HG02588 (cell line): ENCODE measurements around the gene FAR2.
"Not testable (repeated sequence)": the region's sequence is repeated elsewhere in the genome, so short reads cannot be mapped to it uniquely, and the experiment has no call there.

Source experiments
- ATAC-seq: cut with Tn5 transposase; IDR thresholded peaks from one replicate; pipeline ENCODE4 v1.9.1; 2021; ENCODE audit warnings: mild to moderate bottlenecking, moderate library complexity; ENCODE audit not compliant: unreplicated experiment

FAR2 gene

GRCh38 chr12:29148911-29149690, at the start of gene FAR2:
Gene FAR2, plus strand, starts transcription at chr12:29149278. Its CDS starts 121,172 bp downstream, at chr12:29270450.
- peak; percentile 35 for ATAC-seq

DNA sequence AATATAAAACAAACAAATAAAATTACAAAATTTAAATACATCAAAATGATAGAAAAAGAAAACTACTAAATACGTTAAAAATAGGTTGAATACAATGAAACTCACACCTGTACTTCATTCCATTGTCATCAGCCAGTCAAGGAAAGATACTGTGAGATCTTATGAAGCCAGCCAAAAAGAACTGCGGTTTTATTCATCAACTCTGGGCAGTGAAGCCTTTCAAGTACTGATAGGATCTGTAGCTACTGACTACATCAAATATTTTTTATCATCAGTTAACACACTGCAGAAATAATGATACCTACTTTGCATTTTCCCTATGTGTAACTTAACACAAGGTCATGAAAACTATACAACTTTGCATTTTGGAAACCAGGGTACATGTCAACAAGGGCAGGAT, 46.3 kb upstream of the FAR2 start:
- ATAC-seq = no peak

DNA sequence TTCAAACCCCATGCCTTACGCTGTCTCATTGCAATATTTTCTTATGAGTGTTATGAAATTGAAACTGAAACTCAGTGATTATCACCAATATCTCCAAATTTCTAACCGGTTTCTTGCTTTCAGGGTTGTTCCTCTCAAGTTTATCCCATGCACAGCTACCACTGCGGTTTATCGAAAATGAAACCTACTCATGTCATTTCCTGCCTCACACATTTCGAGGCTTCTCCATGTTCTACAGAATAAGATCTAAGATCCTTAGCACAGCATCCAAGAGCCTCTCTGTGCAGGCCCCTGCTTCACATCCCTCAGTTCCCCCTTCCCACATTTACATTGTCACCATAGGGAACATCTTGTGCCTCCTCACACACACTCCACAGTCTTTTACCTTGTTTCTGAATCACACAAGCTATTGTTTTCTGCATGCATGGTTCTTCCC, 45.5 kb upstream of the FAR2 start:
- ATAC-seq = peak; percentile 98

DNA sequence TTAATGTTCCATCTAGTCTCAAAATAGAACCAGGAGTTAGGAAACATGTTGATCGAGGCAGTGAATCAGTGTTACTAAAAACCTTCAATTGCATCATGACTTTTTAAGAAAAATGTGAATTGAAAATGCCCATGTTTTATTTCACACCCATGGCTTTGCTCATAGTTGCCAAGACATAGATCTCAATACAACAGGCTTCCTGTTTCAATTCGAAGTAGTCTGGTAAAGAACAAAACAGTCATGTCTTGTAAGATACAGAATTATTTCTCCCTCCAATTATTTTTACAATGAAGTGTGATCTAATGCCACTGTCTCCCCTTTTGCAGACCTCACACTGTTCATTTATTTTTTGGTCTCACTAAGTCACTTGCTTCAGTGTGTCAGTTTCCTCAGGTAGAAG, 44.6 kb upstream of the FAR2 start:
- ATAC-seq = no peak

GRCh38 chr12:29110506-29111442, 38.3 kb upstream of the FAR2 start:
- ATAC-seq = no peak

GRCh38 chr12:29113101-29113500, 36.0 kb upstream of the FAR2 start:
- no peak for ATAC-seq

DNA sequence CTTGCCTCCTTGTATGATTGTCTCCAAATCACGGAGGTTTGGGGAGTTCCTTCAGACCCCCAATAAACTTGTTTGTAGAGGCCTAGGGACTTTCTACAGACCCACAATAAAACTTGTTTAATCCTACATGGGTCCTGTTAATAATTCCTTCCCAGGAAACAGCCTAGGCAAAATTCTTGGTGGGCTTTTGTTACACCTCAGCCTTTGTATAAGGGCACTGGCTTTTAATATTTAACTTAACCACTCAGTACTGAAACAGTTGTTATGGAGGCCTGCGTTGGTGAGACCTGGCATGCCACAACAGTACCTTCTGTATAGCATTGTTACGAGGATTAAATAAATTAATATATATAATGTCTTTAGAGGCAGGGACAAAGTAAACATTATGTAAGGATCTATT, 32.7 kb upstream of the FAR2 start:
- ATAC-seq = no peak

DNA sequence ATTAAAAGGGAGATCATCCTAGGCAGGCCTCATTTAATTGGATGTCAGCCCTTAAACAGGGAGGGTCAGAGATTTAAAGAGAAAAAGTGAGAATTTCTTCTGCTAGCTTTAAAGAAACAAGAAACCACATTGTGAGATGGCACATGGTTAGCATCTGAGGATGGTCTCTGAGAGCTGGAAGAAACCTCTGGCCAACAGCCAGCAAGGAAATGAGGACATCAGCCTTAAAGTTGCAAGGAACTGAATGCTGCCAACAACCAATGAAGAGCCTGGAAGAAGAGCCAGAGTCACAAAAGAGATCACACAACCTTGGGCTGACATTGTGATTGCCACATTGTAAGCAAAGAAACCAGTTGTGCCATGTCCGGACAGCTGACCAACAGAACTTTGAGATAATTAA, 17.5 kb upstream of the FAR2 start:
- ATAC-seq = no peak

GRCh38 chr12:29132316-29132715, 16.8 kb upstream of the FAR2 start:
- ATAC-seq = no peak

DNA sequence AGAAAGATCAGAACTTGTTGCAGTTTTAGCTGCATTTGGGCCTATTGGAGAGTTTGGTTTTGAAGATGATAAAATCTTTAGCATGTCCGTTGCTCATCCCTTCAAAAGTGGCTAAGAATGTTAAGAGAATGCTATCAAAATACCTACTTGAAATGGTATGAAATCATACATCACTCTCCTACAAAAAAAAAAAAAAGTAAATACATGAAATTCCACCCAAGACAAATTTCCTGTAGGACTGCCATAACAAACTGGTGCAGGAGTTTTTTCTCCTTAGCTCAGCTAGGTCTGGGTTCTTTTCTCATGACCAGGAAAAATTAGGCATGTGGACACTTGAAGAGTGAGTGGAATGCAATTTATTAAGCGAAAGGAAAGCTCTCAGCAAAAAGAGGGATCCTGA, 15.9 kb upstream of the FAR2 start:
- ATAC-seq = no peak

- ATAC-seq = no peak
These were observed 15.4 kb upstream of the FAR2 start for GRCh38 chr12:29133680-29134079.

DNA sequence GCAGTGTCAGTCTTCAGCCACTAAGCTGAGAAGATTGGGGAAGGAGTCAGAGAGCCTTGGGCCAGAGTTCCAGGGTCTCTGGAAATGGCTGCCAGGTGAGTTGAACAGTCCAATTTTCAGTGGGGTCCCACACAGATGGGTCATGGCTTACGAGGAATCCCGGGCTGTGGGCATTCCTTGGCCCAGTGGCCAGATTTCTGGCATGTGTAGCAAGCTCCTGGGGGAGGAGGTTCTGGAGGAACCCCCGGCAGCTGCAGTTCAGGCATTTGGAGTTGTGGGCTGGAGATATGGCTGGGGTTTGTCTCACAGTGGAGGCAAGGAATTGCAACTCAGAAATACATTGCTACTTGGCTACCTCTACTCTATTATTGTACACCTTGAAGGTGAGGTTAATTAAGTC, 10.8 kb upstream of the FAR2 start:
- ATAC-seq = not testable (repeated sequence)

DNA sequence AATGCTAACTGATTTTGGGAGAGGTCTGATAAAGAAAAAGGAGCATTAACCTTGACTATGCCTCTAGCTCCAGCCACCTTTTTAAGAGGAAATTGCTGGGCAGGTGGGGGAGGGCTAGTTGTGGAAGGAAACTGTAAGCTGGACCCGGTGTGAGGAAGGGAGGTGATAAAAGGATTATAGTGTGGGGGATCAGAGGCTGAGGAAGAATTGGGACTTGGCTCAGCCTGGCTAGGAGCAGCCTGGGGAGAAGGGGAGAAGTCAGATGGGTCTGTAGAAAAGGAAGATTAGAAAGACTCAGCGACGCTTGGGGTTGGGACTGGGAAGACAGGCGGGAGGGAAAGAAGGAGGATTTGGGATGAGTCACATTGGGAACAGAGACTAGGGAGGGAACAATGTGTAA, 10.2 kb upstream of the FAR2 start:
- ATAC-seq = not testable (repeated sequence)

DNA sequence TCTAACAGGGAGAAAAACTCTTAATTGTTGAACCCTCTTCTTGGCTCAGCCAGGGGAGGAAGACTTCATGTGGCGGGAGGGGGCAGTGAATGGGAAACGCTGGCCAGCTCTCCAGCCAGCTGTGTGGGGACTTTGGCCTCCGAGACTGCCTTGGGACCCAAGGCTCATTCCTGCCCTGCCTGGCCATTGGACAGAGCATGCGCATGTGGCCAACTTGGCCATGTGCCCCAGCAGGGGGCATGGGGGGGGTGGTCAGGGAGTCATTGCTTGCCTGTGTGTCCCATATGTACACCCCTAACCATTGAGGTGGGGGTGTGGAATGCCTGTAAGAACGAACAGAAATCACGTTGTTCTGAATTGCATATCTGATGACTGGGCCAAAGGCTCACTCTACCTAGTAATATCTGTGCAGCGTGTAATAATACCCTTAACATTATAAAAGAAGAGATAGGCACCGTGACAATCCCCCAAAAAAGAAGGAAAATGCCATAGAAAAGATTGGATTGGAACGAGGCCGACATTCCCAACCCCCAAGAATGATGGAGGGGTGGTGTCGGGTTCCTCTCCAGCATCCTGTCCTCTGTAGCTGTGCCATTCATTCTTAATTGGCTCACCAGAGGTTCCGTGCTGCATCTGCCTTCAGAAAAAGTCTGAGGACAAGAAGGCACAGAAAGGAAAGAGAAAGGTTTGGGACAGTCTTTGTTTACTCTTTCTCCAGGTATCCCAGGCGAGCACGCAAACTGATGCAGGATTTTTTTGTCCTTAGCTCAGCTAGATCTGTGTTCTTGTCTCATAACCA, 3.5 kb upstream of the FAR2 start:
- no peak for ATAC-seq

DNA sequence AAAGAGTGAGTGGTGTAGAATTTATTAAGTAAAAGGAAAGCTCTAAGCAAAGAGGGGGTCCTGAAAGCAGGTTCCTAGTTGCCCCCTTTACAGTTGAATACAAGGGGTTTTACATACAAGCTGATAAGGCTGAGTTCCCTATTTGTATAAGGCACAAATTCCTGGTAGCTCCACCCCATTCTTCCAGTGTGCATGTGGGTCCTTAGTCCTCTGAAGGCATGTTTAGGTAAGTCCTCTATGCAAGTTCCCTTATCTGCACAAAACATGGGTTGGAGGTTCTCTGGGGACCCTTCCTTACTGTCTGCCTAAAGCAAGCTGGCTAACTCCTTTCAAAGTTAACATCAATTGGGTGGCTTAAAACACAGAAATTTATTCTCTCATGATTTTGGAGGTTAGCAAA, 2.9 kb upstream of the FAR2 start:
- ATAC-seq = no peak

DNA sequence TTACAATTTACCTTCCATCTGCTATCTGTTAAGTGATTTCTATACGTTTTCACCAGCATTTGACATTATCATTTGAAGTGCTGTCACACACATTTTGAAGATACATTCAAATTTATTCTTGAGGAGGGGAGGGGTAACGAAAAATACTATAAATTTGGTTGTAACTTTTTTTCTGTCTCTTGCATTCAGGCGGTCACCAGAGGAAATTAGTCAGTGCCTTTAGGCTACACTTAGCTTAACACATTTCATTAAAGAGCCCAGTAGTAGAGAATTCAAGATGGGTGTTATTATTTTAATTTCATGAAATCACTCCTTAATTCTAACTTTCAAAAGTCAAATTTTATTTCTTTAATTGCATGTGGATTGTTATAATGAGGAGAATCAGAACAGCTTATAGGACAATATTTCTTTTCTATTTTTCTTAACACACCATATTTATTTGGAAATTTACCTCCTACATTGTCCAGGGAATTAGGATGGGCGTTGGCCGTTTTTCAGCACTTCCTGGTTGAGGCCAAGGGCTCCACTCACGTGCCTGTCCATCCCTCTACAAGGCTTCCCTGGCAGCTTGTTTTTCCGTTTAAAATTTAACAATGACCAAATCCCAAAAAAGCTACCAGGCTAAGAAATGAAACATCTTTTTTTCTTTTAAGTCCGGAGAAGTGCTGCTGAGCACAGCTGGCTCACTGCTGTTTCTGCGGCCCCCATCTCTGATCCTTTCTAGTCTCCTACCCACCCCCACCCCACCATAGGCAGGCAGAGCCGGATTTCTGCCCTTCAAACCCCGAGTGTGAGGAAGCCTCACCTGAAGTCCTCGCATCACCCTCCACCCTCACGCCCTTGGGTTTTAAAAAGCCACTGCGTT, 1.1 kb upstream of the FAR2 start:
- no peak for ATAC-seq

- no peak for ATAC-seq
These were observed 525 bp upstream of the FAR2 start for GRCh38 chr12:29148596-29148910.

GRCh38 chr12:29149691-29150281, 708 bp downstream of the FAR2 start:
- no peak for ATAC-seq

- ATAC-seq = no peak
These were observed 1.4 kb downstream of the FAR2 start for GRCh38 chr12:29150462-29150861.
